ENCODE measurements around the gene ATAD3A.

Gene ATAD3A

GRCh38 chr1:1547011-1547410, 35.0 kb downstream of the ATAD3A start:
- no peaks in the 10 kb centered on the region for H3K27me3 ChIP-seq (ENCODE audit: low read depth, low read length)
- no peak overlapping the region for H3K9ac ChIP-seq (ENCODE audit: low read length)
- H3K4me1 ChIP-seq (ENCODE audit: low read length) = no peaks in the 10 kb centered on the region
- H2AFZ ChIP-seq (ENCODE audit: low read depth, low read length) = no peak overlapping the region
- H3K36me3 ChIP-seq (replicated peaks; ENCODE audit: low read depth, low read length) = no peaks in the 10 kb centered on the region
- no peaks in the 10 kb centered on the region for H4K20me1 ChIP-seq (ENCODE audit: insufficient read depth, low read length)
- TF ChIP-seq EZH2phosphoT487 (IDR thresholded peaks at IDR 0.05; ENCODE audit: low read depth) (no peak), CTCF (IDR thresholded peaks at IDR 0.05; ENCODE audit: low read depth, low read length) (no peak)
- H3K27ac ChIP-seq (ENCODE audit: low read length) = no peak overlapping the region
- no peak overlapping the region for H3K4me3 ChIP-seq (ENCODE audit: low read length)
- H3K9me3 ChIP-seq (ENCODE audit: insufficient read depth, low read length) = no peaks in the 10 kb centered on the region
- no peaks in the 10 kb centered on the region for H3K79me2 ChIP-seq (ENCODE audit: low read length)
- H3K4me2 ChIP-seq (ENCODE audit: low read length) = no peak overlapping the region

GRCh38 chr1:1547476-1547875, 35.5 kb downstream of the ATAD3A start:
- no peak overlapping the region for H3K4me3 ChIP-seq (ENCODE audit: low read length)
- H3K4me1 ChIP-seq (ENCODE audit: low read length) = no peaks in the 10 kb centered on the region
- H3K27ac ChIP-seq (ENCODE audit: low read length) = no peak overlapping the region
- no peak overlapping the region for H3K9ac ChIP-seq (ENCODE audit: low read length)
- H4K20me1 ChIP-seq (ENCODE audit: insufficient read depth, low read length) = no peaks in the 10 kb centered on the region
- no peaks in the 10 kb centered on the region for H3K27me3 ChIP-seq (ENCODE audit: low read depth, low read length)
- H3K79me2 ChIP-seq (ENCODE audit: low read length) = no peaks in the 10 kb centered on the region
- no peaks in the 10 kb centered on the region for H3K36me3 ChIP-seq (replicated peaks; ENCODE audit: low read depth, low read length)
- no peaks in the 10 kb centered on the region for H3K9me3 ChIP-seq (ENCODE audit: insufficient read depth, low read length)
- no peak overlapping the region for H3K4me2 ChIP-seq (ENCODE audit: low read length)
- TF ChIP-seq EZH2phosphoT487 (IDR thresholded peaks at IDR 0.05; ENCODE audit: low read depth) (no peak), CTCF (IDR thresholded peaks at IDR 0.05; ENCODE audit: low read depth, low read length) (no peak)
- no peak overlapping the region for H2AFZ ChIP-seq (ENCODE audit: low read depth, low read length)

- TF ChIP-seq CTCF (IDR thresholded peaks at IDR 0.05; ENCODE audit: low read depth, low read length) (no peak), EZH2phosphoT487 (IDR thresholded peaks at IDR 0.05; ENCODE audit: low read depth) (no peak)
- H3K36me3 ChIP-seq (replicated peaks; ENCODE audit: low read depth, low read length) = no peaks in the 10 kb centered on the region
- H3K27me3 ChIP-seq (ENCODE audit: low read depth, low read length) = no peaks in the 10 kb centered on the region
Measured at GRCh38 chr1:1548591-1548990, 36.6 kb downstream of the ATAD3A start.

GRCh38 chr1:1550087-1550486, 38.1 kb downstream of the ATAD3A start:
- Histone ChIP-seq H3K9ac (ENCODE audit: low read length) (no peak overlapping the region), H3K4me3 (ENCODE audit: low read length) (no peak overlapping the region), H3K4me1 (ENCODE audit: low read length) (no peaks in the 10 kb centered on the region), H3K9me3 (ENCODE audit: insufficient read depth, low read length) (no peaks in the 10 kb centered on the region), H3K4me2 (ENCODE audit: low read length) (no peak overlapping the region), H3K27ac (ENCODE audit: low read length) (no peak overlapping the region), H2AFZ (ENCODE audit: low read depth, low read length) (no peak overlapping the region), H3K27me3 (ENCODE audit: low read depth, low read length) (no peaks in the 10 kb centered on the region), H3K79me2 (ENCODE audit: low read length) (no peaks in the 10 kb centered on the region), H3K36me3 (replicated peaks; ENCODE audit: low read depth, low read length) (no peaks in the 10 kb centered on the region), H4K20me1 (ENCODE audit: insufficient read depth, low read length) (no peaks in the 10 kb centered on the region)
- TF ChIP-seq CTCF (IDR thresholded peaks at IDR 0.05; ENCODE audit: low read depth, low read length) = no peak

More at GRCh38 chr1:1548591-1548990, 36.6 kb downstream of the ATAD3A start:
- H3K4me3 ChIP-seq (ENCODE audit: low read length) = no peak overlapping the region
- H3K9me3 ChIP-seq (ENCODE audit: insufficient read depth, low read length) = no peaks in the 10 kb centered on the region
- H3K27ac ChIP-seq (ENCODE audit: low read length) = no peak overlapping the region
- no peaks in the 10 kb centered on the region for H3K4me1 ChIP-seq (ENCODE audit: low read length)
- H3K79me2 ChIP-seq (ENCODE audit: low read length) = no peaks in the 10 kb centered on the region
- no peak overlapping the region for H3K4me2 ChIP-seq (ENCODE audit: low read length)
- no peaks in the 10 kb centered on the region for H4K20me1 ChIP-seq (ENCODE audit: insufficient read depth, low read length)
- no peak overlapping the region for H2AFZ ChIP-seq (ENCODE audit: low read depth, low read length)
- no peak overlapping the region for H3K9ac ChIP-seq (ENCODE audit: low read length)
